ENCODE measurements around the gene LMF2.
"Not testable (repeated sequence)": the region's sequence is repeated elsewhere in the genome, so short reads cannot be mapped to it uniquely, and the experiment has no call there.

LMF2 gene

GRCh38 chr22:50507421-50507990 lies at the start of gene LMF2:
LMF2 (minus strand) TSS chr22:50507702; CDS start chr22:50507675, 27 bp downstream.
- peak; percentile 88 for DNase-seq

GRCh38 chr22:50556703-50557102 lies 49.2 kb upstream of the LMF2 start:
- no peak for DNase-seq

- no peak for DNase-seq
These were observed 45.8 kb upstream of the LMF2 start for GRCh38 chr22:50553310-50553709.

GRCh38 chr22:50551160-50551752 lies 43.8 kb upstream of the LMF2 start:
- DNase-seq, result no peak

GRCh38 chr22:50550395-50550794 lies 42.9 kb upstream of the LMF2 start:
- DNase-seq, result no peak

GRCh38 chr22:50548921-50549790 lies 41.7 kb upstream of the LMF2 start:
- DNase-seq, result no peak

- DNase-seq, result no peak
These were observed 40.8 kb upstream of the LMF2 start for GRCh38 chr22:50548040-50548920.

- DNase-seq, result no peak
These were observed 39.9 kb upstream of the LMF2 start for GRCh38 chr22:50547263-50547985.

- no peak for DNase-seq
These were observed 39.1 kb upstream of the LMF2 start for GRCh38 chr22:50546326-50547262.

- no peak for DNase-seq
These were observed 38.2 kb upstream of the LMF2 start, which contains the start of gene KLHDC7B for GRCh38 chr22:50545522-50546325. KLHDC7B (plus strand) TSS chr22:50545899; CDS start chr22:50546244, 345 bp downstream.

GRCh38 chr22:50544746-50545253 lies 37.3 kb upstream of the LMF2 start:
- DNase-seq, result no peak

GRCh38 chr22:50544078-50544745 lies 36.7 kb upstream of the LMF2 start:
- DNase-seq, result peak; percentile 14

GRCh38 chr22:50542416-50542927 lies 35.0 kb upstream of the LMF2 start:
- DNase-seq, result no peak

- not testable (repeated sequence) for DNase-seq
These were observed 34.1 kb upstream of the LMF2 start for GRCh38 chr22:50541667-50542026.

GRCh38 chr22:50540381-50540780 lies 32.9 kb upstream of the LMF2 start:
- DNase-seq, result no peak

- no peak for DNase-seq
These were observed 30.3 kb upstream of the LMF2 start for GRCh38 chr22:50537765-50538164.

GRCh38 chr22:50536226-50536625 lies 28.7 kb upstream of the LMF2 start:
- no peak for DNase-seq

- no peak for DNase-seq
These were observed 27.6 kb upstream of the LMF2 start for GRCh38 chr22:50535113-50535512.
